Uterus (tissue), 4 donors: ENCODE data around the gene C1GALT1. TPM values are rescaled to one million over a fixed set of nuclear protein-coding genes. Genes with fewer than 3 reads are reported as not detected.
"Not testable (repeated sequence)": the region's sequence is repeated elsewhere in the genome, so short reads cannot be mapped to it uniquely, and the experiment has no call there.

Experiments used
- DNase-seq, 2 donors: peaks; one replicate each; pipeline ENCODE4 v3.0.0-alpha.2; 2019 to 2020
- H3K27ac ChIP-seq, 2 donors: fragments of 200-600 bp; sonication (generic); 1 replicate in 1 of 2; 2 replicates in 1 of 2; pipeline ENCODE4 v1.5.1; 2016 to 2018
- H3K27me3 ChIP-seq, 2 donors: fragments of 200-600 bp; sonication (generic); one replicate each; pipeline ENCODE4 v1.5.1; 2018 to 2019; ENCODE audit warnings: control low read depth in 1 of 2
- H3K36me3 ChIP-seq, 2 donors: fragments of 200-600 bp; sonication (generic); one replicate each; pipeline ENCODE4 v1.5.1; 2019; ENCODE audit warnings: control low read depth in 1 of 2
- H3K4me1 ChIP-seq, 2 donors: fragments of 200-600 bp; sonication (generic); one replicate each; pipeline ENCODE4 v1.5.1; 2018 to 2019; ENCODE audit warnings: control low read depth in 1 of 2
- H3K4me3 ChIP-seq, 2 donors: fragments of 200-600 bp; sonication (generic); 1 replicate in 1 of 2; 2 replicates in 1 of 2; pipeline ENCODE4 v1.5.1; 2018 to 2019; ENCODE audit warnings: mild to moderate bottlenecking in 1 of 2
- H3K9me3 ChIP-seq, 2 donors: fragments of 200-600 bp; sonication (generic); one replicate each; pipeline ENCODE4 v1.5.1; 2019; ENCODE audit warnings: control low read depth in 1 of 2
- POLR2A ChIP-seq, 2 donors: fragments of 450-650 bp; IDR thresholded peaks; one replicate each; pipeline ENCODE4 v1.6.1; 2016; ENCODE audit warnings: antibody characterized with exemption in 2 of 2, mild to moderate bottlenecking in 1 of 2, moderate library complexity in 1 of 2
- intact Hi-C: fragments of 100-400 bp; cut with DNase I; formaldehyde crosslinking; loops from one replicate; pipeline ENCODE4 v1.15.1; 2023; ENCODE audit warnings: low total_unique reads
- total RNA-seq, 4 donors: library from RNA; depleted of rRNA in 3 of 4; stranded (reverse); fragments of >200 nt in 3 of 4; gene quantifications; one replicate each; pipeline versions ENCODE4 v1.1.0 to v1.2.4, GENCODE V29; 2014 to 2023
- TF ChIP-seq, protein P1 (sequence below), 4 experiments: fragments of 200-600 bp in 2 of 4; fragments of 450-650 bp in 2 of 4; sonication (generic) in 2 of 4; IDR thresholded peaks; one replicate each; pipeline ENCODE4 v1.5.1; 2016 to 2019; ENCODE audit warnings: antibody characterized with exemption in 4 of 4, mild to moderate bottlenecking in 2 of 4, moderate library complexity in 1 of 4
- donor health status: DM: yes; HTN: yes; CAD: no.

The C1GALT1 gene
- total RNA-seq, 4 donors from 2014 or later, result 1.3 to 41.6 (median 15.1) TPM

DNA sequence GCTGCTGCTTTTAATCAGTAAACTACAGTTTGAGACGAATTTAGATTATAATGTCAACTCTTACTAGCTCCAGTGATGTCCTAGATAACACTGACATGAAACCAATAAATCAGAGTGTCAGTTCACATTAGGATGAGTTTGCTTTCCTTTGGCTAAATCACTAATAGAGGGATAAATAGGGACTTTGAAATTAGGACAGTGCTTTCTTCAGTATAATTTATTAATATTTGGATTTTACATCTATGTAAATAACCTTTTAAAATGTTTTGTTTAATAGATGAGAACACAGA is 55.6 kb downstream of the C1GALT1 start:
- no peak for TF ChIP-seq POLR2A (IDR thresholded peaks at IDR 0.05)
- TF ChIP-seq, protein P1, sequence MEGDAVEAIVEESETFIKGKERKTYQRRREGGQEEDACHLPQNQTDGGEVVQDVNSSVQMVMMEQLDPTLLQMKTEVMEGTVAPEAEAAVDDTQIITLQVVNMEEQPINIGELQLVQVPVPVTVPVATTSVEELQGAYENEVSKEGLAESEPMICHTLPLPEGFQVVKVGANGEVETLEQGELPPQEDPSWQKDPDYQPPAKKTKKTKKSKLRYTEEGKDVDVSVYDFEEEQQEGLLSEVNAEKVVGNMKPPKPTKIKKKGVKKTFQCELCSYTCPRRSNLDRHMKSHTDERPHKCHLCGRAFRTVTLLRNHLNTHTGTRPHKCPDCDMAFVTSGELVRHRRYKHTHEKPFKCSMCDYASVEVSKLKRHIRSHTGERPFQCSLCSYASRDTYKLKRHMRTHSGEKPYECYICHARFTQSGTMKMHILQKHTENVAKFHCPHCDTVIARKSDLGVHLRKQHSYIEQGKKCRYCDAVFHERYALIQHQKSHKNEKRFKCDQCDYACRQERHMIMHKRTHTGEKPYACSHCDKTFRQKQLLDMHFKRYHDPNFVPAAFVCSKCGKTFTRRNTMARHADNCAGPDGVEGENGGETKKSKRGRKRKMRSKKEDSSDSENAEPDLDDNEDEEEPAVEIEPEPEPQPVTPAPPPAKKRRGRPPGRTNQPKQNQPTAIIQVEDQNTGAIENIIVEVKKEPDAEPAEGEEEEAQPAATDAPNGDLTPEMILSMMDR (IDR thresholded peaks at IDR 0.05), result no peak
- no peaks in the 10 kb centered on the region for H3K27me3 ChIP-seq
- H3K36me3 ChIP-seq, result no peaks in the 10 kb centered on the region
- H3K4me1 ChIP-seq, result no peaks in the 10 kb centered on the region
- intact Hi-C loops, result no loop called here
- no peak for DNase-seq
- H3K27ac ChIP-seq, result no peak overlapping the region
- H3K9me3 ChIP-seq, result no peaks in the 10 kb centered on the region
- H3K4me3 ChIP-seq, result no peak overlapping the region

- intact Hi-C loops, result no loop called here
- no peaks in the 10 kb centered on the region for H3K9me3 ChIP-seq
- DNase-seq, result no peak
- no peaks in the 10 kb centered on the region for H3K4me1 ChIP-seq
- TF ChIP-seq POLR2A (IDR thresholded peaks at IDR 0.05), result no peak
- TF ChIP-seq, protein P1 (IDR thresholded peaks at IDR 0.05), result no peak
- H3K36me3 ChIP-seq, result no peaks in the 10 kb centered on the region
- H3K4me3 ChIP-seq, result no peak overlapping the region
- H3K27ac ChIP-seq, result no peak overlapping the region
- no peaks in the 10 kb centered on the region for H3K27me3 ChIP-seq
These were observed 57.0 kb downstream of the C1GALT1 start for GRCh38 chr7:7239346-7239745.

GRCh38 chr7:7242899-7243298 is 60.6 kb downstream of the C1GALT1 start:
- Histone ChIP-seq H3K27ac (no peak overlapping the region), H3K36me3 (no peaks in the 10 kb centered on the region), H3K9me3 (no peaks in the 10 kb centered on the region), H3K4me3 (no peak overlapping the region), H3K27me3 (no peaks in the 10 kb centered on the region), H3K4me1 (no peaks in the 10 kb centered on the region)
- DNase-seq, result no peak
- TF ChIP-seq, protein P1 (IDR thresholded peaks at IDR 0.05), result no peak
- no peak for TF ChIP-seq POLR2A (IDR thresholded peaks at IDR 0.05)
- intact Hi-C loops, result no loop called here

- H3K4me3 ChIP-seq, H3K27me3 ChIP-seq, H3K9me3 ChIP-seq, H3K27ac ChIP-seq, H3K36me3 ChIP-seq, H3K4me1 ChIP-seq, DNase-seq, intact Hi-C loops: not testable (repeated sequence)
These were observed 62.9 kb downstream of the C1GALT1 start for GRCh38 chr7:7245233-7245632.

- DNase-seq, result no peak
- H3K4me3 ChIP-seq, result no peak overlapping the region
- no peaks in the 10 kb centered on the region for H3K36me3 ChIP-seq
- H3K4me1 ChIP-seq, result no peaks in the 10 kb centered on the region
- TF ChIP-seq, protein P1 (IDR thresholded peaks at IDR 0.05), result no peak
- no peak for TF ChIP-seq POLR2A (IDR thresholded peaks at IDR 0.05)
- no peaks in the 10 kb centered on the region for H3K27me3 ChIP-seq
- intact Hi-C loops, result no loop called here
- H3K27ac ChIP-seq, result no peak overlapping the region
- H3K9me3 ChIP-seq, result no peaks in the 10 kb centered on the region
These were observed 63.9 kb downstream of the C1GALT1 start for GRCh38 chr7:7246223-7246622.

DNA sequence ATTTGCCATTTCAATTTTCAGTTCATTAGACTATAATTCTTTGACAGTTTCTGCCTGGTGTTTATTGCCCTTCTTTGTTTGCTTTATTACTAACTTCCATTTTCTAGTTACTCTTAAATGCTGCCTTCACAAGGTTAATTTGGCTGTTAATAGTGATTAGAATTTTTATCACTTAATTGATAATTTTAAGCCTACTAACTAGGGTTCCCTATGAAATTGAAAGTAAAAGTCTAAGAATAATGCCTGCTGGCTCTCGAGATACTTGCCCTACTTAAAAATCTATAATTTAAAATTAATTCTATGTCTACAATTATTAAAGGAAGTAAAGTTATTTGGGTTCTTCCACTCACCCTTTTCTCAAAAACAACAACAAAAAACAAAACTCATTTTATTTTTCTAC is 65.3 kb downstream of the C1GALT1 start:
- no peak for TF ChIP-seq POLR2A (IDR thresholded peaks at IDR 0.05)
- TF ChIP-seq, protein P1 (IDR thresholded peaks at IDR 0.05), result no peak
- H3K27me3 ChIP-seq, result no peaks in the 10 kb centered on the region
- DNase-seq, result no peak
- H3K36me3 ChIP-seq, result no peaks in the 10 kb centered on the region
- no peak overlapping the region for H3K4me3 ChIP-seq
- intact Hi-C loops, result no loop called here
- no peaks in the 10 kb centered on the region for H3K4me1 ChIP-seq
- no peaks in the 10 kb centered on the region for H3K9me3 ChIP-seq
- no peak overlapping the region for H3K27ac ChIP-seq
